ENCODE data around the gene B3GNT3.
A peak's percentile ranks its signal among the peaks of the same experiment; 100 is the strongest.
"Not testable (repeated sequence)": the region's sequence is repeated elsewhere in the genome, so short reads cannot be mapped to it uniquely, and the experiment has no call there.

Gene B3GNT3

GRCh38 chr19:17766543-17767131 is 28.3 kb upstream of the B3GNT3 start:
- peak; percentile 62 to 77 for DNase-seq

- DNase-seq: no peak
Observed at GRCh38 chr19:17767559-17767958, 27.4 kb upstream of the B3GNT3 start.

- DNase-seq: no peak
Observed at GRCh38 chr19:17770613-17771012, 24.3 kb upstream of the B3GNT3 start.

- DNase-seq: no peak
Observed at GRCh38 chr19:17772172-17772571, 22.8 kb upstream of the B3GNT3 start.

- DNase-seq: no peak
Observed at GRCh38 chr19:17775245-17775927, 19.6 kb upstream of the B3GNT3 start.

- DNase-seq: no peak
Observed at GRCh38 chr19:17775991-17776803, 18.7 kb upstream of the B3GNT3 start.

GRCh38 chr19:17777840-17778239 is 17.1 kb upstream of the B3GNT3 start:
- not testable (repeated sequence) for DNase-seq

GRCh38 chr19:17778251-17778967 is 16.5 kb upstream of the B3GNT3 start:
- peak in 1 of 2 experiments; percentile 19 for DNase-seq

GRCh38 chr19:17778968-17779929 is 15.7 kb upstream of the B3GNT3 start:
- DNase-seq: peak in 1 of 2 experiments; percentile 15

- no peak for DNase-seq
Observed at GRCh38 chr19:17780781-17781180, 14.2 kb upstream of the B3GNT3 start.

GRCh38 chr19:17783721-17784120 is 11.2 kb upstream of the B3GNT3 start:
- DNase-seq: not testable (repeated sequence)

GRCh38 chr19:17784201-17785008 is 10.5 kb upstream of the B3GNT3 start:
- peak in 1 of 2 experiments; percentile 28 for DNase-seq

GRCh38 chr19:17787274-17787913 is 7.5 kb upstream of the B3GNT3 start:
- DNase-seq: no peak

- DNase-seq: no peak
Observed at GRCh38 chr19:17788632-17789031, 6.3 kb upstream of the B3GNT3 start.

GRCh38 chr19:17790059-17790780 is 4.7 kb upstream of the B3GNT3 start:
- DNase-seq: no peak

- DNase-seq: no peak
Observed at GRCh38 chr19:17794412-17794730, 567 bp upstream of the B3GNT3 start.

GRCh38 chr19:17795495-17795856 is 538 bp downstream of the B3GNT3 start:
- no peak for DNase-seq

- no peak for DNase-seq
Observed at GRCh38 chr19:17796013-17796837, 1.3 kb downstream of the B3GNT3 start.

GRCh38 chr19:17796838-17797423 is 2.0 kb downstream of the B3GNT3 start:
- no peak for DNase-seq
